Peyer's patch (tissue), 4 donors: Measurements from ENCODE around the gene KLHL30.

Experiments
- POLR2A ChIP-seq, 2 donors: fragments of 450-650 bp; IDR thresholded peaks; one replicate each; pipeline ENCODE4 v1.5.1; 2017; ENCODE audit warnings: antibody characterized with exemption in 2 of 2, mild to moderate bottlenecking in 2 of 2, moderate library complexity in 2 of 2
- TF ChIP-seq, protein P1 (sequence below), 6 experiments: fragments of 450-650 bp in 4 of 6; fragments of 200-600 bp in 2 of 6; sonication (generic) in 1 of 6; IDR thresholded peaks; one replicate each; pipeline ENCODE4 v1.5.1; 2017 to 2019; ENCODE audit warnings: antibody characterized with exemption in 6 of 6, mild to moderate bottlenecking in 3 of 6, moderate library complexity in 1 of 6

DNA sequence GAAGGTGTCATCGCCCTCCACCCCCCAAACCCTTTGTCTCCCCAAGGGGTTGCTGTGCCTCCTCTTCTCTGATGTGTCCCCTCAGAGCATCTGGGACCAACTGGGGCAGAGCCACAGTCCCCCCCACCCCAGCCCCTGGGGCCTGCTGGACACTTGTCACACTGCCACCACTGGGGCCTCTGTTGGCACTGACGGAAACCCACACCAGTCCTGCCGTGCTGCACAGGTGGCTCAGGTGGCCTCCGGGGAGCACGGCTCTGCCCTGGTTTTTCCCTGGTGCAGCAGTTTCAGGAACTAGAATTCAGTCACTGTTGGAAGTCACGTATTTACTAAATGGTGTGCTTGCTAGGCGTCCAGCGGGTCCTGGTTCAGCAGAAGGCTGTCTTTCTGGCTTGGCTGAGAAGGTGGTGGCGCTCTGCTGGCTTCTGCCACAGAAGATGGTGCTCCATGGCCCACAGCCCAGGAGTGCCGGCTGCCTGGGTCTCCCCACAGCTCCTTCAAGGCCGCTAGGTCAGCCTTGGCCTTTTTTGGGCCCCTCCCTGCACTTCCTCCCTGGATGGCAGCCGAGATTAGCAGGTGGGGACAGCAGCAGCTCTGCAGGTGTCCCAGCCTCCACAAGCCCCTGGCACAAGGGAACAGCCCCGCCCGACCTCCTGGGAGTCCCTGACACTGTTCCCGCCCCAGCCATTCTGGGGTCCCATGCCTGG is 18.6 kb upstream of the KLHL30 start:
- TF ChIP-seq, protein P1, sequence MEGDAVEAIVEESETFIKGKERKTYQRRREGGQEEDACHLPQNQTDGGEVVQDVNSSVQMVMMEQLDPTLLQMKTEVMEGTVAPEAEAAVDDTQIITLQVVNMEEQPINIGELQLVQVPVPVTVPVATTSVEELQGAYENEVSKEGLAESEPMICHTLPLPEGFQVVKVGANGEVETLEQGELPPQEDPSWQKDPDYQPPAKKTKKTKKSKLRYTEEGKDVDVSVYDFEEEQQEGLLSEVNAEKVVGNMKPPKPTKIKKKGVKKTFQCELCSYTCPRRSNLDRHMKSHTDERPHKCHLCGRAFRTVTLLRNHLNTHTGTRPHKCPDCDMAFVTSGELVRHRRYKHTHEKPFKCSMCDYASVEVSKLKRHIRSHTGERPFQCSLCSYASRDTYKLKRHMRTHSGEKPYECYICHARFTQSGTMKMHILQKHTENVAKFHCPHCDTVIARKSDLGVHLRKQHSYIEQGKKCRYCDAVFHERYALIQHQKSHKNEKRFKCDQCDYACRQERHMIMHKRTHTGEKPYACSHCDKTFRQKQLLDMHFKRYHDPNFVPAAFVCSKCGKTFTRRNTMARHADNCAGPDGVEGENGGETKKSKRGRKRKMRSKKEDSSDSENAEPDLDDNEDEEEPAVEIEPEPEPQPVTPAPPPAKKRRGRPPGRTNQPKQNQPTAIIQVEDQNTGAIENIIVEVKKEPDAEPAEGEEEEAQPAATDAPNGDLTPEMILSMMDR (IDR thresholded peaks at IDR 0.05): no peak
- no peak for TF ChIP-seq POLR2A (IDR thresholded peaks at IDR 0.05)
